Measurements from ENCODE around the gene KCNH8.

- TF ChIP-seq CTCF (IDR thresholded peaks at IDR 0.05; ENCODE audit: low read depth, low read length) (no peak), EZH2phosphoT487 (IDR thresholded peaks at IDR 0.05; ENCODE audit: low read depth) (no peak)
Observed at GRCh38 chr3:19506171-19506570, 357.9 kb downstream of the KCNH8 start.

All from OCI-LY3 (cell line).